Stomach smooth muscle (tissue), 2 donors: ENCODE data around the gene NT5DC3.

ENCODE experiments used
- H3K27ac ChIP-seq: one replicate; pipeline ENCODE4 v1.7.0; 2013; ENCODE audit warnings: mild to moderate bottlenecking, low read length, inconsistent platforms
- H3K27me3 ChIP-seq, 2 donors: one replicate each; pipeline ENCODE4 v1.7.0; 2013; ENCODE audit warnings: low read length in 2 of 2; ENCODE audit not compliant: insufficient read depth in 2 of 2, control insufficient read depth in 1 of 2
- H3K36me3 ChIP-seq, 2 donors: one replicate each; pipeline ENCODE4 v1.7.0; 2013; ENCODE audit warnings: low read length in 2 of 2; ENCODE audit not compliant: control insufficient read depth in 2 of 2, insufficient read depth in 2 of 2
- H3K4me1 ChIP-seq: one replicate; pipeline ENCODE4 v1.7.0; 2013; ENCODE audit warnings: low read length; ENCODE audit not compliant: control insufficient read depth, insufficient read depth
- H3K4me3 ChIP-seq, 2 donors: one replicate each; pipeline ENCODE4 v1.7.0; 2013; ENCODE audit warnings: low read length in 2 of 2
- H3K9ac ChIP-seq, 2 donors: one replicate each; pipeline ENCODE4 v1.7.0; 2013; ENCODE audit warnings: low read length in 2 of 2, mild to moderate bottlenecking in 1 of 2
- H3K9me3 ChIP-seq, 2 donors: one replicate each; pipeline ENCODE4 v1.7.0; 2013; ENCODE audit warnings: low read length in 2 of 2; ENCODE audit not compliant: control insufficient read depth in 2 of 2
- donor health status: healthy.
- donor health status: Pancreatic carcinoma.

Gene NT5DC3

GRCh38 chr12:103877934-103878510 is 37.0 kb upstream of the NT5DC3 start:
- no peak overlapping the region for H3K9ac ChIP-seq
- H3K4me3 ChIP-seq, result no peak overlapping the region
- H3K27ac ChIP-seq, result no peak overlapping the region
- no peaks in the 10 kb centered on the region for H3K36me3 ChIP-seq
- no peaks in the 10 kb centered on the region for H3K9me3 ChIP-seq
- H3K4me1 ChIP-seq, result no peaks in the 10 kb centered on the region
- H3K27me3 ChIP-seq, result no peaks in the 10 kb centered on the region

DNA sequence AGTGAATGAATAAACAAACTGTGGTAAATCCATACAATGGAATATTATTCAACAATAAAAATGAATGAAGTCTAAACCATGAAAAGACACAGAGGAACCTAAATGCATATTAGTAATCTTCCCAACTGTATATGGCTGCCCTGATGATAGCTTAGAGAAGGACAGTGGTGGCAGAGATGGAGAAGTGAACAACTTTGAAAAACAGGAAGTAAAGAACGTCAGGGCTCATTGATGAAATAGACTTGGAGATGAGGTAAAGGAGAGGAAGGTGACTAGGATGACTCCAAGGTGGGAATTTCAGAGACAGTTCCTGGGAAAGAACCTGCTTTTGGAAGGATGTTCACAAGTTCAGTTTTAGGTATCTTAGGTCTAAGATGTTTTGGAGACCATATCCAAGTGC is 36.3 kb upstream of the NT5DC3 start:
- Histone ChIP-seq H3K4me1 (no peaks in the 10 kb centered on the region), H3K36me3 (no peaks in the 10 kb centered on the region), H3K4me3 (no peak overlapping the region), H3K27ac (no peak overlapping the region), H3K9me3 (no peaks in the 10 kb centered on the region), H3K27me3 (no peaks in the 10 kb centered on the region), H3K9ac (no peak overlapping the region)

- H3K36me3 ChIP-seq, result no peaks in the 10 kb centered on the region
- no peak overlapping the region for H3K9ac ChIP-seq
- H3K27ac ChIP-seq, result no peak overlapping the region
- no peaks in the 10 kb centered on the region for H3K27me3 ChIP-seq
- peaks cover 5% of the 10 kb centered on the region for H3K4me1 ChIP-seq
- H3K4me3 ChIP-seq, result no peak overlapping the region
- H3K9me3 ChIP-seq, result no peaks in the 10 kb centered on the region
Observed at GRCh38 chr12:103875666-103876065, 34.6 kb upstream of the NT5DC3 start.

DNA sequence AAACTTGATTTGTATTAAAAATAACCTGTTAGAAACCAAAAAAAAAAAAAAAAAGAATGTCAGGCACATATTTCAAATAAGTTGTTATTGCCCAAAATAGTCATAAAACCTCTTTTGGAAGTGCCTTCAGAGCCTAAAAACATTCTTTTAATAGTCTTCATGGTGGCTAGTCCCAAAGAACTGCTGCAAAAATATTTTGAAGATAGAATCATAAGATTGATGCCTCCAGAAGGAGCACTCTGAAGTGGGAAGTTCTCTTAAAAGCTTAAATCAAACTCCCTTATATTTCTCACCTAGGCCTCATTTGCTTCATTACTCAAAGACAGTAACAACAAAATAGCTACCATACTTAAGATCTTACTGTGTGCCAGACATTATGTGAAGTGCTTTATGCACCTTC is 27.2 kb upstream of the NT5DC3 start:
- Histone ChIP-seq H3K4me3 (no peak overlapping the region), H3K27ac (peak overlapping the region; percentile 7), H3K27me3 (no peaks in the 10 kb centered on the region), H3K9me3 (no peaks in the 10 kb centered on the region), H3K4me1 (peaks cover 18% of the 10 kb centered on the region), H3K9ac (no peak overlapping the region), H3K36me3 (no peaks in the 10 kb centered on the region)

GRCh38 chr12:103865151-103865730 is 24.2 kb upstream of the NT5DC3 start:
- no peak overlapping the region for H3K9ac ChIP-seq
- no peak overlapping the region for H3K4me3 ChIP-seq
- H3K9me3 ChIP-seq, result no peaks in the 10 kb centered on the region
- no peak overlapping the region for H3K27ac ChIP-seq
- H3K4me1 ChIP-seq, result peaks cover 23% of the 10 kb centered on the region
- H3K27me3 ChIP-seq, result no peaks in the 10 kb centered on the region
- H3K36me3 ChIP-seq, result no peaks in the 10 kb centered on the region

GRCh38 chr12:103864710-103865109 is 23.7 kb upstream of the NT5DC3 start:
- H3K27me3 ChIP-seq, result no peaks in the 10 kb centered on the region
- H3K27ac ChIP-seq, result no peak overlapping the region
- no peaks in the 10 kb centered on the region for H3K36me3 ChIP-seq
- no peak overlapping the region for H3K9ac ChIP-seq
- no peaks in the 10 kb centered on the region for H3K9me3 ChIP-seq
- no peak overlapping the region for H3K4me3 ChIP-seq
- H3K4me1 ChIP-seq, result peaks cover 28% of the 10 kb centered on the region

DNA sequence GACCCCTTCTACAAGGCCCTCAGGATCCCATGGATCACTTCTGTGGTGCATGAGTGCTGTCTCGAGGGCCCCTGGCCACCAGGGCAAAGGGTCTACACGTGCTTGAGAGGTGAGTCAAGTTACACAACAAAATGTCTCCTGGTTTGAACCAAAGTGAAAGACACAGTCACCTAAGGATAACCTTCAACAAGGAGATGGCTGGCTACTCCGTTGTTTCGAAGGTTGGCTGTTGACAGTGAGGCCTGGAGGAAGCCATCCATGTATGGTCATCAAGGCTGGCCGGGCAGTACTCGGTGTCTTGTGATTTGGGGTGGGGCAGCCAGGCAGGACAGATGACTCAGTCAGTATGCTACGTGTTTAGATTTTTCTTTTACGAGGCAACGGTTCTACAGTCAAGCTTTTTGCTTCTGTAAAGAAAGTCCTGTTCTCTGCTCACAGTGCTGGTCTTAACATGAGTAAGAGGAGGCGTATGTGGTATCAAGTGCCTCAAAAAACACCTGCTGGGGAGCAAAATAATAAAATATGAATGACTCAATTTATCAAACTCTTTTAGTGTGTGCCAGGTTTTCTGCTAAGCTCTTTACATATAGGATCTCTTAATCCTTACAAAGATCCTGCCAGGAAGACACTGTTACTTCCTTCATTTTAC is 18.0 kb upstream of the NT5DC3 start:
- H3K9ac ChIP-seq, result peak overlapping the region; percentile 49 to 74
- peaks cover 52% of the 10 kb centered on the region for H3K4me1 ChIP-seq
- H3K4me3 ChIP-seq, result no peak overlapping the region
- no peaks in the 10 kb centered on the region for H3K36me3 ChIP-seq
- peak overlapping the region; percentile 100 for H3K27ac ChIP-seq
- no peaks in the 10 kb centered on the region for H3K9me3 ChIP-seq
- no peaks in the 10 kb centered on the region for H3K27me3 ChIP-seq

DNA sequence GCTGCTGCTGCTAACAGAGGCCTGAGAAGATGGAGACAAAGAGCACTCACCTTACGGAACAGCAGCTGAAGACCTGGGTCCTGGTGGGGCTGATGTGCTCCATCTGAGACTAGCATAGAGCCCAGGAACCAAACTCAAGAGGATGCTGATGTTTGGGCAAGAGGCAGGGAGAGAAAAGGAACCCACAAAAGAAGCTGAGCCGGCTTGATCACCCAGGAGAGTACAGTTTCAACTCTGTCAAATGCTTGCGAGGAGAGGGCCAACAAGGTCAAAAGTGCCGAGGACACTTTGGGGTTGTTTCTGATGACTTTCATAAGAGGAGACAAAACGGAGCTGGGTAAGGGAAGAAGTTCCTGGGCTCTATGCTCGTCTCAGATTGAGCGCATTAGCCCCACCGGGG is 17.3 kb upstream of the NT5DC3 start:
- Histone ChIP-seq H3K36me3 (no peaks in the 10 kb centered on the region), H3K9me3 (no peaks in the 10 kb centered on the region), H3K4me3 (peak overlapping the region in 1 of 2 donors; percentile 22), H3K27ac (peak overlapping the region; percentile 100), H3K9ac (peak overlapping the region; percentile 34 to 55), H3K4me1 (peaks cover 53% of the 10 kb centered on the region), H3K27me3 (no peaks in the 10 kb centered on the region)

DNA sequence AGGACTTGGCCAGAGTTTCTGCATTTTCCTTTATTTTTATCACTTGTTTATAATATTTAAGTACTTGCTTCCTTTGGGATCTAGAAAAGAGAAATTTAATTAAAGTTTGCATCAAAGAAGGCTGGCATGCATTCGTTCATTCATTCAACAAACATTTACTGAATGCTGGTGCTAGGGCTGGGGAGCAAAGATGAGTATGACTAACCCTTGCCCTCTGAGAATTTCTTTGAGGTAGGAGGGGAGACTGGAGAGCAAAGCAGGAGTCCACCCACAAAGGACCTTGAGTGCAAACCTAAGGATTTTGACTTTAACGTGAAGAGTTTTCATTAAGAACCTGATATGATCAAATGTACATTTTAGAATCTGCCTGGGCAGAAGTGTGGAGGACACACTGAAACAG is 16.1 kb upstream of the NT5DC3 start:
- H3K36me3 ChIP-seq, result no peaks in the 10 kb centered on the region
- no peaks in the 10 kb centered on the region for H3K9me3 ChIP-seq
- H3K27ac ChIP-seq, result peak overlapping the region; percentile 100
- H3K4me1 ChIP-seq, result peaks cover 57% of the 10 kb centered on the region
- no peak overlapping the region for H3K4me3 ChIP-seq
- H3K9ac ChIP-seq, result no peak overlapping the region
- no peaks in the 10 kb centered on the region for H3K27me3 ChIP-seq

DNA sequence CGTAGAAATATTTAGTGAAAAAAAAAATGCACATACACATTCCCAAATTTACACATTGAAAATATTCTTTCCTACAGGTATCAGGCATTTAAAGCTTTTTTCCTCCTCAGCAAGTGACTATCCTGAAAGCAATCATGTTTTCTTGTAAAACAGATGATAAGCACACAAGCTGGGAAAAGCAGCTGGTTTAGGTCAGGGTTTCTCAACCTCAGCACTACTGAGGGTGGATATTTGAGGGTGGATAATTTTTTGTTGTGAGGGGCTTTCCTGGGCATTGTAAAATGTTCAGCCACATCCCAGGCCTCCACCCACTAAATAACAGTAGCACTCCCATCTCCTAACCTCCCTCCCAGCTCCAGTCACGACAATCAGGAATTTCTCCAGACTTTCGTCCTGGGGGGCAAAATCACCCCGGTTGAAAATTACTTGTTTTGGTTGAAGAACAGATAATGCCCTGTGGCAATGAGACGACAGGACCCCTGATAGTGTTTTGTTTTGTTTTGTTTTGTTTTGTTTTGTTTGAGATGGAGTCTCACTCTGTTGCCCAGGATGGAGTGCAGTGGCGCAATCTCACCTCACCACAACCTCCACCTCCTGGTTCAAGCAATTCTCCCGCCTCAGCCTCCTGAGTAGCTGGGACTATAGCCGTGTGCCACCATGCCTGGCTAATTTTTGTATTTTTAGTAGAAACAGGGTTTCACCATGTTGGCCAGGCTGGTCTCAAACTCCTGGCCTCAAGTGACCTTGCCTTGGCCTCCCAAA is 15.0 kb upstream of the NT5DC3 start:
- peaks cover 64% of the 10 kb centered on the region for H3K4me1 ChIP-seq
- H3K27me3 ChIP-seq, result no peaks in the 10 kb centered on the region
- no peaks in the 10 kb centered on the region for H3K9me3 ChIP-seq
- no peak overlapping the region for H3K4me3 ChIP-seq
- H3K27ac ChIP-seq, result peak overlapping the region; percentile 100
- no peaks in the 10 kb centered on the region for H3K36me3 ChIP-seq
- peak overlapping the region; percentile 12 to 55 for H3K9ac ChIP-seq
